ENCODE measurements around the gene GSK3B. TPM values are rescaled to one million over a fixed set of nuclear protein-coding genes. Genes with fewer than 3 reads are reported as not detected.

The GSK3B gene
- total RNA-seq, 4 donors from 2014 or later = 35.0 to 53.2 (median 44.0) TPM

GRCh38 chr3:119978554-119979208, 115.6 kb downstream of the GSK3B start:
- intact Hi-C loops (cut with DNase I) = no loop called here
- DNase-seq = no peak
- 89 to 90% methylated on average over 11 of the region's 11 CpGs for WGBS, 2 donors
- Histone ChIP-seq H3K4me1 (peaks cover 0 to 8% of the 10 kb centered on the region in 2 donors), H3K36me3 (no peaks in the 10 kb centered on the region), H3K4me3 (replicated peaks in 1 of 3) (no peak overlapping the region), H3K9me3 (no peaks in the 10 kb centered on the region), H3K27me3 (no peaks in the 10 kb centered on the region), H3K27ac (no peak overlapping the region)
- TF ChIP-seq POLR2A (IDR thresholded peaks at IDR 0.05) (no peak), CTCF (IDR thresholded peaks at IDR 0.05) (no peak)

- Histone ChIP-seq H3K4me3 (replicated peaks in 1 of 3) (no peak overlapping the region), H3K9me3 (no peaks in the 10 kb centered on the region), H3K4me1 (peaks cover 0 to 8% of the 10 kb centered on the region in 2 donors), H3K27ac (no peak overlapping the region), H3K27me3 (no peaks in the 10 kb centered on the region), H3K36me3 (no peaks in the 10 kb centered on the region)
- DNase-seq = no peak
- intact Hi-C loops (cut with DNase I) = no loop called here
- 86 to 95% methylated on average over 1 of the region's 1 CpG for WGBS, 2 donors
- TF ChIP-seq CTCF (IDR thresholded peaks at IDR 0.05) (no peak), POLR2A (IDR thresholded peaks at IDR 0.05) (no peak)
Measured at GRCh38 chr3:119977353-119977752, 116.9 kb downstream of the GSK3B start.

- Histone ChIP-seq H3K27me3 (no peaks in the 10 kb centered on the region), H3K9me3 (no peaks in the 10 kb centered on the region), H3K4me3 (replicated peaks in 1 of 3) (no peak overlapping the region), H3K4me1 (peaks cover 0 to 8% of the 10 kb centered on the region in 2 donors), H3K36me3 (no peaks in the 10 kb centered on the region), H3K27ac (no peak overlapping the region)
- no peak for TF ChIP-seq CTCF (IDR thresholded peaks at IDR 0.05)
- no peak for TF ChIP-seq POLR2A (IDR thresholded peaks at IDR 0.05)
- DNase-seq = no peak
- intact Hi-C loops (cut with DNase I) = no loop called here
- WGBS, 2 donors = 97 to 98% methylated on average over 1 of the region's 1 CpG
Measured at GRCh38 chr3:119976214-119976613, 118.0 kb downstream of the GSK3B start.

GRCh38 chr3:119974656-119975055, 119.6 kb downstream of the GSK3B start:
- Histone ChIP-seq H3K4me3 (replicated peaks in 1 of 3) (no peak overlapping the region), H3K27ac (no peak overlapping the region), H3K27me3 (no peaks in the 10 kb centered on the region), H3K9me3 (no peaks in the 10 kb centered on the region), H3K36me3 (no peaks in the 10 kb centered on the region), H3K4me1 (peaks cover 0 to 4% of the 10 kb centered on the region in 2 donors)
- intact Hi-C loops (cut with DNase I) = no loop called here
- TF ChIP-seq POLR2A (IDR thresholded peaks at IDR 0.05) (no peak), CTCF (IDR thresholded peaks at IDR 0.05) (no peak)
- WGBS, 2 donors = 89 to 96% methylated on average over 2 of the region's 2 CpGs
- DNase-seq = no peak

GRCh38 chr3:119973018-119973646, 121.1 kb downstream of the GSK3B start:
- no peak for DNase-seq
- WGBS, 2 donors = 98% methylated on average over 7 of the region's 7 CpGs
- Histone ChIP-seq H3K36me3 (no peaks in the 10 kb centered on the region), H3K4me1 (no peaks in the 10 kb centered on the region), H3K4me3 (replicated peaks in 1 of 3) (no peak overlapping the region), H3K27me3 (no peaks in the 10 kb centered on the region), H3K27ac (no peak overlapping the region), H3K9me3 (no peaks in the 10 kb centered on the region)
- intact Hi-C loops (cut with DNase I) = no loop called here
- TF ChIP-seq POLR2A (IDR thresholded peaks at IDR 0.05) (no peak), CTCF (IDR thresholded peaks at IDR 0.05) (no peak)

Measured in thyroid gland (tissue), 4 donors.